Right lobe of liver (tissue), 4 donors: ENCODE measurements around the gene MYRFL.

Experiments used
- CTCF ChIP-seq, 4 donors: fragments of 200-600 bp in 3 of 4; fragments of 450-650 bp in 1 of 4; IDR thresholded peaks; one replicate each; pipeline versions ENCODE4 v1.5.1 to v1.8.0; 2016 to 2022; ENCODE audit warnings: antibody characterized with exemption in 4 of 4, mild to moderate bottlenecking in 2 of 4
- POLR2A ChIP-seq: fragments of 450-650 bp; IDR thresholded peaks from one replicate; pipeline ENCODE4 v1.6.1; 2017; ENCODE audit warnings: antibody characterized with exemption, mild to moderate bottlenecking
- donor health status: DM: no; HTN: no; CAD: no.
- donor health status: DM: no; HTN: no; CAD: no.
- donor health status: DM: no; HTN: yes; CAD: no.

GRCh38 chr12:69951108-69951507 is 126.1 kb downstream of the MYRFL start:
- TF ChIP-seq CTCF (IDR thresholded peaks at IDR 0.05), result no peak
- TF ChIP-seq POLR2A, result no peak
